Uterus (tissue), 4 donors: Measurements from ENCODE around the gene ZC3H11A. TPM values are rescaled to one million over a fixed set of nuclear protein-coding genes. Genes with fewer than 3 reads are reported as not detected.
"Not testable (repeated sequence)": the region's sequence is repeated elsewhere in the genome, so short reads cannot be mapped to it uniquely, and the experiment has no call there.

Experiments
- DNase-seq, 2 donors: peaks; one replicate each; pipeline ENCODE4 v3.0.0-alpha.2; 2019 to 2020
- H3K27ac ChIP-seq, 2 donors: fragments of 200-600 bp; sonication (generic); 1 replicate in 1 of 2; 2 replicates in 1 of 2; pipeline ENCODE4 v1.5.1; 2016 to 2018
- H3K27me3 ChIP-seq, 2 donors: fragments of 200-600 bp; sonication (generic); one replicate each; pipeline ENCODE4 v1.5.1; 2018 to 2019; ENCODE audit warnings: control low read depth in 1 of 2
- H3K36me3 ChIP-seq, 2 donors: fragments of 200-600 bp; sonication (generic); one replicate each; pipeline ENCODE4 v1.5.1; 2019; ENCODE audit warnings: control low read depth in 1 of 2
- H3K4me1 ChIP-seq, 2 donors: fragments of 200-600 bp; sonication (generic); one replicate each; pipeline ENCODE4 v1.5.1; 2018 to 2019; ENCODE audit warnings: control low read depth in 1 of 2
- H3K4me3 ChIP-seq, 2 donors: fragments of 200-600 bp; sonication (generic); 1 replicate in 1 of 2; 2 replicates in 1 of 2; pipeline ENCODE4 v1.5.1; 2018 to 2019; ENCODE audit warnings: mild to moderate bottlenecking in 1 of 2
- H3K9me3 ChIP-seq, 2 donors: fragments of 200-600 bp; sonication (generic); one replicate each; pipeline ENCODE4 v1.5.1; 2019; ENCODE audit warnings: control low read depth in 1 of 2
- POLR2A ChIP-seq, 2 donors: fragments of 450-650 bp; IDR thresholded peaks; one replicate each; pipeline ENCODE4 v1.6.1; 2016; ENCODE audit warnings: antibody characterized with exemption in 2 of 2, mild to moderate bottlenecking in 1 of 2, moderate library complexity in 1 of 2
- intact Hi-C: fragments of 100-400 bp; cut with DNase I; formaldehyde crosslinking; loops from one replicate; pipeline ENCODE4 v1.15.1; 2023; ENCODE audit warnings: low total_unique reads
- total RNA-seq, 4 donors: library from RNA; depleted of rRNA in 3 of 4; stranded (reverse); fragments of >200 nt in 3 of 4; gene quantifications; one replicate each; pipeline versions ENCODE4 v1.1.0 to v1.2.4, GENCODE V29; 2014 to 2023
- TF ChIP-seq, protein P1 (sequence below), 4 experiments: fragments of 200-600 bp in 2 of 4; fragments of 450-650 bp in 2 of 4; sonication (generic) in 2 of 4; IDR thresholded peaks; one replicate each; pipeline ENCODE4 v1.5.1; 2016 to 2019; ENCODE audit warnings: antibody characterized with exemption in 4 of 4, mild to moderate bottlenecking in 2 of 4, moderate library complexity in 1 of 4
- donor health status: DM: yes; HTN: yes; CAD: no.

ZC3H11A gene
- 100 to 1,000 TPM in 1 of 4 donors, 10 to 100 TPM in 3; 60.9 to 179 (median 87.1) TPM for total RNA-seq

DNA sequence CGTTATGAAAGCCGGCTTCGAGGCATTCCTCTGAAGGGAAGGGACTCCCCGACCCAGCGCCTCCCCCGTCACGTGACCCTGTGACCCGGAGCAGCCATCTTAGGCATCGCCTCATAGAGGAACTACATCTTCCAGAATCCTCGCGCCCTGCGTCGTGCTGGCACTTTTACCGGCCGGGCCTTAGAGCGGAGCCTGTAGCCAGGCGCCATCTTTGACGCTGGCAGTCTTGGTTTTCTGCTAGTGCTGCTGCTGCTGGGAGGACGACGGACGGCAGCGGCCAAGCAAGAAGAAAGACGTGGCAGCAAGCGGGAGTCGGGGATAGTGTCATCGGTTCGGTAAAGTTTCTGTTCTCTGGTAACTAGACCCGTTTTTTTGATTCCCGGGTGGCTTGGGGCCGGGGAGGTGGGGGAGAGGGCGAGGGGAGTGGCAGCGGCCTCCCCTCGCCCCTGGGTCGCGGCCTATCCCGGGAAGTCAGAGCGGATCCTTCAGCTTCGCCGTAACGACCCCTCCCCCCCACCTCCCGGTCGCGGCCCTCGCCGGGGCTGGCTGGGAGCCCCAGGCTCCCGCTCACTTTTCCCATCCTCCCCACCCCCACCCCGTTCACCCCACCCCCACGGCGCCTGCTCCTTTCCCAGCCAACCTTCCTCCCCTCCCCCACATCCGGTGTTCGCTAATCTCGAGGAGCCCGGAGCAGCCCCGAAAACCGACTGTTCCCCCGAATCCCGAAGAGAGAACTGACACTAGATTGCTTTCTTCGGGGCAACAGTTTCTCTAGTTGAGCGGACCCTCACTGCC lies at the start of gene ZC3H11A, which contains the start of gene ZBED6:
Gene ZC3H11A (plus strand): TSS at position 183 of the 795 bp plus-strand sequence. CDS start 21,448 bp downstream, outside the sequence.
Gene ZBED6 (plus strand): TSS at position 183 of the 795 bp plus-strand sequence. CDS start 1,900 bp downstream, outside the sequence.
- H3K4me3 ChIP-seq: peak within 1 kb of the TSS; percentile 63 to 73
- TF ChIP-seq POLR2A (IDR thresholded peaks at IDR 0.05): peak; percentile 69 to 70
- TF ChIP-seq, protein P1, sequence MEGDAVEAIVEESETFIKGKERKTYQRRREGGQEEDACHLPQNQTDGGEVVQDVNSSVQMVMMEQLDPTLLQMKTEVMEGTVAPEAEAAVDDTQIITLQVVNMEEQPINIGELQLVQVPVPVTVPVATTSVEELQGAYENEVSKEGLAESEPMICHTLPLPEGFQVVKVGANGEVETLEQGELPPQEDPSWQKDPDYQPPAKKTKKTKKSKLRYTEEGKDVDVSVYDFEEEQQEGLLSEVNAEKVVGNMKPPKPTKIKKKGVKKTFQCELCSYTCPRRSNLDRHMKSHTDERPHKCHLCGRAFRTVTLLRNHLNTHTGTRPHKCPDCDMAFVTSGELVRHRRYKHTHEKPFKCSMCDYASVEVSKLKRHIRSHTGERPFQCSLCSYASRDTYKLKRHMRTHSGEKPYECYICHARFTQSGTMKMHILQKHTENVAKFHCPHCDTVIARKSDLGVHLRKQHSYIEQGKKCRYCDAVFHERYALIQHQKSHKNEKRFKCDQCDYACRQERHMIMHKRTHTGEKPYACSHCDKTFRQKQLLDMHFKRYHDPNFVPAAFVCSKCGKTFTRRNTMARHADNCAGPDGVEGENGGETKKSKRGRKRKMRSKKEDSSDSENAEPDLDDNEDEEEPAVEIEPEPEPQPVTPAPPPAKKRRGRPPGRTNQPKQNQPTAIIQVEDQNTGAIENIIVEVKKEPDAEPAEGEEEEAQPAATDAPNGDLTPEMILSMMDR (IDR thresholded peaks at IDR 0.05): no peak
- H3K27me3 ChIP-seq: no peaks in the 10 kb centered on the region
- no peaks in the 10 kb centered on the region for H3K9me3 ChIP-seq
- DNase-seq: peak; percentile 98 to 100
- H3K4me1 ChIP-seq: peaks cover under 1 to 8% of the 10 kb centered on the region in 2 donors
- peak within 1 kb of the TSS; percentile 93 to 97 for H3K27ac ChIP-seq
- H3K36me3 ChIP-seq: no peaks in the 10 kb centered on the region
- intact Hi-C loops: no loop called here

DNA sequence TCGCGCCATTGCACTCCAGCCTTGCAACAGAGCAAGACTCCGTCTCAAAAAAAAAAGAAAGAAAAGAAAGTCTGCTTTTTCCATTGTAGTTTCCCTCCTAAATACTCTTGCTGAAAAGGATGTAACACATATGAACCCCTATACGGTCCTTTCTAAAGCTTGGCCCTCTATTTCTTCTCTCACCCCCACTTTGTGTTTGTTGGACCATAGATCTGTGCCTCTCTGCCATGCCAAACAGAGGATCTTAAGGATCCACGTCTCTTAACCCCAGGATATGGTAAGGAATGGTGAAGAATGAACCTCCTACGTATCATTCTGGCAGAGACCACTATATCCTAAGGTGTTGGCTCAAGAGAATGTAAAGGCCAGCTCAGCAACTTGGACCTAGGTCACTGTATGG lies 49.1 kb upstream of the ZC3H11A start:
- no peaks in the 10 kb centered on the region for H3K36me3 ChIP-seq
- H3K4me3 ChIP-seq: no peak overlapping the region
- no peak for DNase-seq
- intact Hi-C loops: no loop called here
- no peak overlapping the region for H3K27ac ChIP-seq
- H3K27me3 ChIP-seq: no peaks in the 10 kb centered on the region
- H3K9me3 ChIP-seq: no peaks in the 10 kb centered on the region
- TF ChIP-seq POLR2A (IDR thresholded peaks at IDR 0.05): no peak
- TF ChIP-seq, protein P1 (IDR thresholded peaks at IDR 0.05): no peak
- peaks cover 0 to 6% of the 10 kb centered on the region in 2 donors for H3K4me1 ChIP-seq

DNA sequence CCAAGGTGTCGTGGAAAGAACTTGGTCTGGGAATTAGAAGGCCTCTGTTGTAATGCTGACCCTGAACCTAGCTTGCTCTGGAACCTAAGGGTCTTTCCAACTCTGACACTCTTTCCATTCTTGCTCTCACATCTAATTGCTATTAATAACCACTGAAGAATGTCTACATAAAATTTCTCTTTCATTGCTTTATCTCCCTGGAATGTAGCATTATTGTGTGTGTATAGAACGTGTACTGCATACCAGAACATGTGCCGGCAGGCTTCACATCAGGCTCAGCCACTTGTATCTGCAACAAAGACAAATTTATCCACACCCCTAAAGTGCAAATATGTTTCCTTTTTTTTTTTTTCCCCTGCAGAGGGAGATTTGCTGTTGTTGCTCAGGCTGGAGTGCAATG lies 44.4 kb upstream of the ZC3H11A start:
- DNase-seq: no peak
- no peaks in the 10 kb centered on the region for H3K9me3 ChIP-seq
- H3K4me1 ChIP-seq: no peaks in the 10 kb centered on the region
- H3K36me3 ChIP-seq: no peaks in the 10 kb centered on the region
- intact Hi-C loops: no loop called here
- TF ChIP-seq, protein P1 (IDR thresholded peaks at IDR 0.05): no peak
- TF ChIP-seq POLR2A (IDR thresholded peaks at IDR 0.05): no peak
- no peak overlapping the region for H3K27ac ChIP-seq
- no peak overlapping the region for H3K4me3 ChIP-seq
- H3K27me3 ChIP-seq: no peaks in the 10 kb centered on the region

DNA sequence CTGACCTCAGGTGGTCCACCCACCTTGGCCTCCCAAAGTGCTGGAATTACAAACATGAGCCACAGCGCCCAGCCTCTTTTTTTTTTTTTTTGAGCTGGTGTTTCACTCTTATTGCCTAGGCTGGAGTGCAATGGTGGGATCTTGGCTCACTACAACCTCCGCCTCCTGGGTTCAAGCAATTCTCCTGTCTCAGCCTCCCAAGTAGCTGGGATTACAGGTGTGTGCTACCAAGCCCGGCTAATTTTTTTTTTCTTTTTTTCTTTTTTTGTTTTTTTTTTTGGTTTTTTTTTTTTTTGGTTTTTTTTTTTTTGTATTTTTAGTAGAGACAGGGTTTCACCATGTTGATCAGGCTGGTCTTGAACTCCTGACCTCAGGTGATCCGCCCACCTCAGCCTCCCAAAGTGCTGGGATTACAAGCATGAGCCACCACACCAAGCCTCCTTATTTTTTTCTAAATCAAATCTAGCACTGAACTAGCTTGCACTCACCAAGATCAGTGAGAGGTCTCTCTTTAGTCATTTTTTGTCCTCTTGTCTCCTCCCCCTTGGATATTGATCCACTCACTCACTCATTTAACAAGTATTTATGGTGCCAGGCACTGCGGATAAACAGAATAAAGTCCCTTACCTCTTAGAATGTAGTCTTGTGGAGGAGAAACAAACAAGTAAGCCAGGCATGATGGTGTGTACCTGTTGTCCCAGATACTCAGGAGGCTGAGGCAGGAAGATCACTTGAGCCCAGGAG lies 43.6 kb upstream of the ZC3H11A start:
- H3K27ac ChIP-seq, intact Hi-C loops, H3K4me3 ChIP-seq, H3K4me1 ChIP-seq, H3K27me3 ChIP-seq, H3K36me3 ChIP-seq, DNase-seq, H3K9me3 ChIP-seq: not testable (repeated sequence)

DNA sequence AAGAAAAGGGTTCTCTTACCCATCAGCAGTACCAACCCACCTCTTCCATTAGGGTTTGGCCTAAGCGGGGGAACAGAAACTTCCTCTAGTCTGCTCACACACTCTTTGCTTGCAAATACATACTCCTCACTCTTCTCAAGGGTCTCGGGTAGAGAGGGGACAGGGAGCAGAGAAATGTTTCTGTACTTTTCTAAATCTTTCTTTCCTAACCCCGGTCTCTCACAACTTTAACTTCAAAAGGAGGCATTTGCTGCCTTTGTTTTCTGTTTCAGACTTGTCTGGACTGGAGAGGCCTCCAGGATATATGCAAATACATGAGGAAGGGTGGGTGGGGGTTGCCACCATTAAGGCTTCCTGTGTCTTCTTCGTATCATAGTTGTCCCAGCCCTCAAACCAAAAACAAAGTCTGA lies 41.0 kb upstream of the ZC3H11A start:
- Histone ChIP-seq H3K36me3 (no peaks in the 10 kb centered on the region), H3K9me3 (no peaks in the 10 kb centered on the region), H3K27ac (no peak overlapping the region), H3K4me1 (no peaks in the 10 kb centered on the region), H3K27me3 (no peaks in the 10 kb centered on the region), H3K4me3 (no peak overlapping the region)
- no peak for DNase-seq
- intact Hi-C loops: no loop called here
- no peak for TF ChIP-seq POLR2A (IDR thresholded peaks at IDR 0.05)

DNA sequence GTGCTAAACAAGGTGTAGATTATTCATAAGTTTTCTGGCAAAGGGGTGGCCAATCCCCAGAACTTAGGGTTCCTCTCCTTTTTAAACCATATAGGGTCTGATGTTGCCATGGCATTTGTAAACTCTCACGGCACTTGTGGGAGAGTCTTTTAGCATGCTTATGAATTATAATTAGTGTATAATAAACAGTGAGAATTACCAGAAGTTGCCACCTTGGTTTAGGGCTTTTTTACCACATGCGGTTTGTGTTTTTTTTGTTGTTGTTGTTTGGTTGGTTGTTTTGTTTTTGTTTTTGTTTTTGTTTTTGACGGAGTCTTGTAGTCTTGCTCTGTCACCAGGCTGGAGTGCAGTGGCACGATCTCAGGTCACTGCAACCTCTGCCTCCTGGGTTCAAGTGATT lies 39.4 kb upstream of the ZC3H11A start:
- H3K27ac ChIP-seq: no peak overlapping the region
- H3K36me3 ChIP-seq: no peaks in the 10 kb centered on the region
- no peaks in the 10 kb centered on the region for H3K27me3 ChIP-seq
- no peak overlapping the region for H3K4me3 ChIP-seq
- intact Hi-C loops: no loop called here
- DNase-seq: no peak
- no peaks in the 10 kb centered on the region for H3K4me1 ChIP-seq
- TF ChIP-seq, protein P1 (IDR thresholded peaks at IDR 0.05): no peak
- no peak for TF ChIP-seq POLR2A (IDR thresholded peaks at IDR 0.05)
- no peaks in the 10 kb centered on the region for H3K9me3 ChIP-seq

DNA sequence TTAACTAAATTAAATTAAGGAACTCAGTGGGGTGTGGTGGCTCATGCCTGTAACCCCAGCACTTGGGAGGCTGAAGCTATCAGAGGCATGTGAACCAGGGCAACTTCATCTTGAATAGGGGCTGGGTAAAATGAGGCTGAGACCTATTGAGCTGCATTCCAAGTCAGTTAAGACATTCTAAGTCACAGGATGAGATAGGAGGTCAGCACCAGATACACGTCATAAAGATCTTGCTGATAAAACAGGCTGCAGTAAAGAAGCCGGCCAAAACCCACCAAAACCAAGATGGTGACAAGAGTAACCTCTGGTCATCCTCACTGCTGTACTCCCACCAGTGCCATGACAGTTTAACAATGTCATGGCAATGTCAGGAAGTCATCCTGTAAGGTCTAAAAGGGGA lies 36.7 kb upstream of the ZC3H11A start:
- intact Hi-C loops, H3K27ac ChIP-seq, H3K36me3 ChIP-seq, H3K27me3 ChIP-seq, H3K9me3 ChIP-seq, H3K4me3 ChIP-seq, H3K4me1 ChIP-seq, DNase-seq: not testable (repeated sequence)
